Mesenteric fat pad (tissue), 1 donor: ENCODE results near the gene ZNF740. TPM values are rescaled to one million over a fixed set of nuclear protein-coding genes. Genes with fewer than 3 reads are reported as not detected.

Experiments used
- DNase-seq: peaks from one replicate; pipeline ENCODE4 v3.0.0-alpha.2; 2020; ENCODE audit warnings: low spot score
- total RNA-seq: library from RNA; stranded (reverse); fragmentation: NEBNext Ultra II Directional; extraction: Animal tissue kit (Norgen Biotek cat#: 25700); gene quantifications from one replicate; pipeline ENCODE4 v1.2.1, GENCODE V29; 2021
- donor health status: DM: yes; HTN: yes; CAD: no.

Gene ZNF740
- total RNA-seq, 1 donor from 2014 or later = 39.7 TPM

DNA sequence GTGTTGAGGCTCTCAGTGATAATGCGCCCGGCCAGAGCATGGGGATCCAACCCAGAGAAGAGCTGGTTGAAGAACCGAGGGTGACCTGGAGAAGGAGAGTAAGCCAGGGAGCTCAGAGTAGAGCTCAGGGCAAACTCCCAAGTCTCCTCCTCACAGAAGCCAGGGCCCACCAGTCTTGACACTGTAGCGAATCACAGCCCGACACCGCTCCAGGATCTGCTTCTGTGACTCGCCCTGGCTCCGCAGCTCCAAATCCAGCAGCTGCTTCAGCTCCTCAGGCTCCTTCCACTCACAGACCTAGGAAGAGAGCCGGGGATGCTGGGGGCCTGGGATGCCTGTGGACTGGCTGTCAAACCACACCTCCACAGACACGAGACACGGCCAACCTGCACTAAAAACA lies 8.2 kb upstream of the ZNF740 start:
- no peak for DNase-seq

GRCh38 chr12:53173085-53173715 lies 7.3 kb upstream of the ZNF740 start:
- DNase-seq = no peak

DNA sequence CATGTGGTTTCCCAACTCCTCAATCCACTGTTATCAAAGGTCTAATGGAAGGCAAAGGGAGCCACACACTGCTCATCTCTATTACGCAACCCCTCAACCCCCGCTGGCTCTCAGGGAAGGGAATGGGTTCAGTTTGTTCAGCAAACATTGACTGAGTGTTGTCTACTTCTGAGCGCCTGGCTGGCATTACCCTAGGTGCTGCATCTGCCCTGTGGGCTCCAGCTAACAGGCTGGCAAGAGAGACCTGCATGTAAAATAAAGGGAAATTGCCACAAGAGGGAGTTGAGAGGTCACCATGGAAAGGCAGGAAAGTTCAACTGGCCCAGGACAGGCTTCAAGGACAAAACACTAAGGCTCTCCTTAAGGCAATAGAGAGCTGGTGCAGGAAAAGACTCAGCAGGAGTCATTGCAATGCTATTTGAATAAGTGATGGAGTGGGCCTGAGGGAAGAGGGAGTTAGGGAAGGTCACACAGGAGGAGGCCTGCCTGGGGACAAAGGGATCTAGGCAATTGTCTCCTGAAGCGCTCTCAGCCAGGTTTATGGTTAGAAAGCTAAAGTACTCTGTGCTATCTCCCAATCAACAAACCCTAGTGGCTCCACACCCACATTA lies 5.5 kb upstream of the ZNF740 start:
- peak; percentile 57 for DNase-seq

GRCh38 chr12:53176750-53177149 lies 3.8 kb upstream of the ZNF740 start:
- DNase-seq = no peak

- peak; percentile 55 for DNase-seq
Measured at GRCh38 chr12:53177447-53177846, 3.1 kb upstream of the ZNF740 start.

DNA sequence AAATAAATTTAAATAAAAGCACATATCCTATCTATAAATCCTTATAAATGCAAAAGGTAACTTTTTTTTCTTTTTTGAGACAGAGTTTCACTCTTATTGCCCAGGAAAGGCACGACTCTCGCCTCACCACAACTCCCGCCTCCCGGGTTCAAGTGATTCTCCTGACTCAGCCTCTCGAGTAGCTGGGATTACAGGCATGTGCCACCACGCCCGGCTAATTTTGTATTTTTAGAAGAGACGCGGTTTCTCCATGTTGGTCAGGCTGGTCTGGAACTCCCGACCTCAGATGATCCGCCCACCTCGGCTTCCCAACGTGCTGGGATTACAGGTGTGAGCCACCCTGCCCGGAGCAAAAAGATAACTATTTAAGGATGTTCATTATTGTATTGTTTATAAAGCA lies 1.7 kb upstream of the ZNF740 start:
- peak; percentile 51 for DNase-seq

DNA sequence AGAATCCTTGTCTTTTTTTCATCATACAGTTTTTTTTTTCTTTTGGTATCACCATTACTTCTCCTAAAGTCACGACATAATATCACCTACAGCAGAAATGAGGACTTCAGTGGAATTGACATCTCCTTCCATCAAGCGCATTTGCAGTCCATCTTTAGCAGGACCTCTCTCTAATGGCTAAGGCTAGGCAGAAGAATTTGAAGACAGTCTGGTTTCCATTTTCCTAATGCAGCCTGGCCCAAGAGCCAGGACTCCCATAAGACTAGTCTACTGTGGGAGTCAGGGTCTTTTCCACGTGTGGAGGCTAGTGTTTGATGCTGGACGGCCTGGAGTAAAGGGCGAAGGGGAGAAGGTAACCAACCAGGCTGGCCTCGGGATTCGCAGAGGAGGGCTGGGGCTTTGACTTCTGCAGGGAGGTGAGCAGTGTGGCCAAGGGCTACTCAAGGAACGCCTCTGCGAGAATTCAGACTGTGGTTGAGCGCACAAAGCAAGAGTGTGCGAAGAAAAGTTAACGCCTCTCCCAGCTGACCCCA lies 769 bp upstream of the ZNF740 start:
- DNase-seq = peak; percentile 86

DNA sequence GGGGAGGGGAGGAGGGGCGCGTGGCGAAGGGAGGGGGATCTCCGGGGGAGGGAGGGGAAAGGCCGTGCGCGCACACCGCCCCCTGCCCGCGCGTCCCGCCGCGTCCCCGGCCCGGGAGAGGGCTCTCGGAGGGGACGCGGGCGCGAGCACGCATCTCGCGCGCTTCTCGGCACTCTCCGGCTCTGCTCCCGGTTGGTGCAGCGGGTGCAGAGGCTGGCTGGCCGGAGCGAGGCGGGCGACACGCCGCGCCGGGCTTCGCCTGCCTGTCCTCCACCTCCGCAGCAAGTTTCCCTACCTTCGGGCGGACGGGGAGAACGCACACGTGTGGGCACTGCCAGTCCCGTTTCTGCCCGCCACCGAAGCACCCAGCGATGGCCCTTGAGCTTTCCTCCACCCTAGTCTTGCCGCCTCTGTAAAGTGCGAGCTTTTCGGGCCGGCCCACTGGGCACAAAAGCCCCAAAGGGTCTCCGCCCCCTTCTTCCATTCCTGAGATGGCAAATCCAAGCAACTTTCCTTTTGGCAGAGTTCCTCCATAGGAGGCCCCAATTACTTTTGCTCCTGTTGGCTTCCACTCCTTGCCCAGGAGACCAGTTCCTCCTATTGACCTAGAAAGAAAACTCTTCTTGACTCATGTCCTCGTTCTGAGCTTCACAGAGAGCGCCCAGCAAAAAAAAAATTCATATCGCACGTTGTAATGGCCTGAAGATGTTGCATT lies 566 bp downstream of the ZNF740 start:
- peak; percentile 92 for DNase-seq

GRCh38 chr12:53181935-53182334 lies 1.4 kb downstream of the ZNF740 start:
- no peak for DNase-seq

- no peak for DNase-seq
Measured at GRCh38 chr12:53182903-53183302, 2.4 kb downstream of the ZNF740 start.

DNA sequence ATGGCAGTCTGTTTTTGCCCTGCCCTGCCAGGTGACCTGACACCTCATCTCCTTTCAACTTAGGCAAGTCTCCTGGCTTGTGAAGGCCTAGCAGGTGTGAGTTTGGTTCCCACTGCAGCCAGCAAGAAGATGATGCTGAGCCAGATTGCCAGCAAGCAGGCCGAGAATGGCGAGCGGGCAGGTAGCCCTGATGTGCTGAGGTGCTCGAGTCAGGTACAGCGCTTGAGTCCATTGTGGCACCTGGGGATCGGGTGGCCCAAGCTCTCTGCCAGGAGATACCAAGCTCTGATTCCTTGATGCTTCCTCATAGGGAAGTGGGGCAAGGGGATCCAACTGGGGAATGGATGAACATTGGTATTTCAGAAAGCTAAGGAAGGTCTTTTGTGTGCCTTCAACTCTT lies 4.3 kb downstream of the ZNF740 start:
- no peak for DNase-seq

- no peak for DNase-seq
Measured at GRCh38 chr12:53185582-53186153, 5.1 kb downstream of the ZNF740 start.

- DNase-seq = no peak
Measured at GRCh38 chr12:53186745-53187144, 6.2 kb downstream of the ZNF740 start.

DNA sequence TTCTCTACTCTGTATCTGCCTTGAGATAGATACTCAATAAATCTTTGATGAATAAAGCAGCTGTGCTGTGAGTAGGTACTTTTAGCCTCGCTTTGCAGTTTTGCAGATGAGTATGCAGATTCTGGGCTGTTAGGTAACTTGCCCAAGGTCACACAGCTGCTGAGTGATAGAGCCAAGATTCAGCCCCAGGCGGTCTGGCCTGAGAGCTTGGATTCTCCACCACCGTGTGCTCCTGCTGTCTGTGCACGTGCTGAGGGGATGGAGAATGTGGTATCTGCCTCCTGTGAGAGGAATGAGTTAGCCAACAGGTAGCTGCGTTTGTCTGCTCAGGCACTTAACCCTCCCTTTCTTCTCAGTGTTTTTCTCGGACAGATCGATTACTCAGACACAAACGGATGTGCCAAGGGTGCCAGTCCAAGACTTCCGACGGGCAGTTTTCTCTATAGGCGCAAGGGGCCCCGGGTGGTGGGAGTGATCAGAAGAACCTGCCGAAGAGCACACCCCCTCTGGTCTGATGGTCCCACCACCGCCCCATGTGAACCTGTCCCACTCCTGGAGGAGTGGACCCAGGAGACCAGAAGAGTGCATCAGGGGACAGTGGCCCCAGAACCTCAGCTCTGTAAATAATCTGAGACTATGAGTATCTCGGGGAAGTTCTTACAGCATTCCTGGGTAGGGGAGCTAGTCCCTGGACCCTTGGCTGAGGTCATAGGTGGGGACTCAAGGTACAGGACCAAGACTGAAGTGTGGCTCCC lies 6.8 kb downstream of the ZNF740 start:
- no peak for DNase-seq

- DNase-seq = no peak
Measured at GRCh38 chr12:53190108-53190729, 9.7 kb downstream of the ZNF740 start.

- DNase-seq = no peak
Measured at GRCh38 chr12:53191096-53191884, 10.8 kb downstream of the ZNF740 start.

DNA sequence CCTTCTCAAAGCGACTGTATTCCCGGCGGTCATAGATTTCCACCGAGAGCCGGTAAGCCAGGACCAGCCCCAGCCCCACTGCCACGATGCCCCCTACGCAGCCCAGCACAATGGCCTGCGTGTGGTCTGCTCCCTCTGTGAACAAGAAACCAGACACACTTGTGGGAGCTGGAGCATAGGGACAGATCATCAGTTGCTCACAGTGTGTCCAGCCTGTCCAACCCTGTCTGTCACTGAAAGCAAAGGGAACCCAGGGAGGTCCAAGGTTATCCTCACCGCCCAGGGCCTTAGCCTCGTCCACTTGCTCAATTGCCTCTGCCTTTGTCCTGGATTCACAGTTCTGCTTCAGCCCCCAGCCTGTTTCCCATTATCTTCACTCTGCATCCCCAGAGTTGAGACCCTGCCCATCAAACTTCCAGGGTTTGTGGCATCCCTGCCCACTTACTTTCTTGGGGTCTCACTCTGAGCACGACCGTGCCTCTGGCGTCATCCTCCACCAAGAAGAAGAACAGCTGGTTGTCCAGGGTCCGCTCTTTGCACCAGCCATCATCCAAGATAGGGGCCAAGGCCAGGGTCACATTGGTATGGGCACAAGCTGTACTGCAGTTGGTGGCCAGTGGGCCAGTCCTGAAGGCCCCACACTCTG lies 11.5 kb downstream of the ZNF740 start:
- DNase-seq = peak; percentile 69

DNA sequence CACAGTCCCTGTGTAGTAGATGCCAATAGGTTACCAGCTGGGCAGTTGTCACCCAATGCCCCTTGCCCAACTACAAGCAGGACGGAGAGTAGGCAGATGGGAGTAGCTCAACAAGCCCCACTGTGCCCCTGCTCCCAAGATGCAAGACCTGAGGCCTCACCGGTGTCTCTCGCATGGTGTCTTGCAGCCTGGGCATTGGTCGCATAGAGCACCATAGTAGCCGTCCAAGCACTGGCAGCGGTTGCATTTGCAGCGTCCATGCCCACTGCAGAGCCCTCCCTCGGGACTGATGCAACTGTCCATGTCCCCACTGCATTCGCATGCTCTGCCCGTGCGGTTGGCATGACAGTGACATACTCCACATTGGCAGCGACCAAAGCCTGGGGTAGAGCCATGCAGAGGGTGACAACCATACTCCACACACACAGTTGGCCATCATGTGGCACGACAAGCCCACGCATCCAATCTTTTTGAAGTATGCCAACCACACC lies 12.1 kb downstream of the ZNF740 start:
- DNase-seq = peak; percentile 76

DNA sequence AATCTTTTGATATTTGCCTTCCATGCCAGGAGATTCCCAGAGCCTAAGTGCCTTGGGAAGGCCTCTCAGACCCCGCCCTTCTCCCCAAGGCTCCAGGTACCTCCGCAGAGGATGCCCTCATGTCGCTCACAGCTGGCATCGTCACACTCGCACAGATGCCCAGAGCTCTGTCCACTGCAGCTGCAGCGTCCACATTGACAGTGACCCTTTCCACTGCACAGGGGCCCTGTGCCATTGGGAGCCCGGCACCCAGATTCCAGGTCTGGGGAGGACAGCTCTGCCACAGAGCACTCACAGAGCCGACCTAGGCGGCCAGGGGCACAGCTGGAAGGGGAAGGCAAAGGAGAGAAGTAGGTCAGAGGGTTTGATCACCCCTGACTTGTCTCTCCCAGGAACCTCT lies 12.5 kb downstream of the ZNF740 start:
- DNase-seq = no peak
